NCI-H748 (cell line): ENCODE measurements around the gene TMED5.

Experiments
- DNase-seq: peaks from one replicate; lab custom pipeline; 2025; ENCODE audit not compliant: unreplicated experiment; lab: John Stamatoyannopoulos, UW

TMED5 gene

GRCh38 chr1:93124556-93125355, 55.5 kb downstream of the TMED5 start:
- DNase-seq: no peak

GRCh38 chr1:93123201-93123783, 56.9 kb downstream of the TMED5 start:
- DNase-seq: no peak

GRCh38 chr1:93120614-93121013, 59.6 kb downstream of the TMED5 start:
- no peak for DNase-seq

- DNase-seq: no peak
Observed at GRCh38 chr1:93114391-93114790, 65.8 kb downstream of the TMED5 start.

GRCh38 chr1:93113127-93113526, 67.1 kb downstream of the TMED5 start:
- DNase-seq: no peak

GRCh38 chr1:93111561-93111960, 68.7 kb downstream of the TMED5 start:
- no peak for DNase-seq

- DNase-seq: no peak
Observed at GRCh38 chr1:93111065-93111464, 69.1 kb downstream of the TMED5 start.

GRCh38 chr1:93109578-93109977, 70.6 kb downstream of the TMED5 start:
- DNase-seq: no peak

- no peak for DNase-seq
Observed at GRCh38 chr1:93108335-93108734, 71.9 kb downstream of the TMED5 start.

- DNase-seq: no peak
Observed at GRCh38 chr1:93107395-93107794, 72.8 kb downstream of the TMED5 start.

GRCh38 chr1:93106226-93106625, 74.0 kb downstream of the TMED5 start:
- no peak for DNase-seq

GRCh38 chr1:93102142-93102541, 78.1 kb downstream of the TMED5 start:
- DNase-seq: no peak
